GM12878 (cell line): ENCODE results near the gene LAMB4. TPM values are rescaled to one million over a fixed set of nuclear protein-coding genes. Genes with fewer than 3 reads are reported as not detected.

Experiments
- ATAC-seq: fragments of 200-7000 bp; cut with Tn5 transposase; 3 replicates; pipeline ENCODE4 v1.9.1; 2020; ENCODE audit warnings: mild to moderate bottlenecking, moderate library complexity
- BruUV-seq: library from RNA; stranded (reverse); fragments of 400-500 nt; replicated peaks from 2 replicates; lab custom pipeline; 2021; lab: Mats Ljungman, UMichigan
- CTCF ChIA-PET: fragments of 300-600 bp; sonication (Branson Sonifier 250); formaldehyde crosslinking; extraction: SDS; loops from one replicate; lab custom pipeline; 2021; ENCODE audit warnings: inconsistent platforms; lab: Yijun Ruan, JAX
- POLR2A ChIA-PET: fragments of 350-600 bp; formaldehyde crosslinking; extraction: SDS; loops from one replicate; lab custom pipeline; 2021; ENCODE audit warnings: inconsistent platforms; lab: Charles Lee
- RAD21 ChIA-PET: fragments of 300-600 bp; sonication (Branson Sonifier 250); formaldehyde crosslinking; loops from one replicate; lab custom pipeline; 2023; ENCODE audit warnings: antibody characterized with exemption; ENCODE audit not compliant: unreplicated experiment; lab: Charles Lee
- SMC1A ChIA-PET: fragments of 300-600 bp; sonication (Branson Sonifier 250); formaldehyde crosslinking; loops from one replicate; lab custom pipeline; 2023; ENCODE audit not compliant: unreplicated experiment, uncharacterized antibody; lab: Charles Lee
- DNase-seq: peaks from one replicate; pipeline ENCODE4 v3.0.0-alpha.2; 2011; ENCODE audit warnings: low read depth, low spot score
- FAIRE-seq: peaks from 3 replicates; lab custom pipeline; 2011; peaks lifted over from hg19 to GRCh38; lab: Jason Lieb, UNC
- H2AFZ ChIP-seq: 2 replicates; pipeline ENCODE4 v1.6.0; 2011; ENCODE audit warnings: low read depth, low read length, control low read depth; ENCODE audit not compliant: control insufficient read depth
- H3K27ac ChIP-seq: 2 replicates; pipeline ENCODE4 v1.5.1; 2011; ENCODE audit warnings: control low read depth; ENCODE audit not compliant: control insufficient read depth, insufficient read depth
- H3K27me3 ChIP-seq, 2 experiments: replicated peaks in 1 of 2; 2 replicates each; pipeline versions ENCODE4 v1.6.0 to v1.6.1; 2011; ENCODE audit warnings: low read length in 1 of 2; ENCODE audit not compliant: control insufficient read depth in 2 of 2, insufficient read depth in 2 of 2
- H3K36me3 ChIP-seq, 2 experiments: 2 replicates each; pipeline ENCODE4 v1.5.1; 2011; ENCODE audit warnings: low read length in 1 of 2; ENCODE audit not compliant: control insufficient read depth in 2 of 2, insufficient read depth in 2 of 2
- H3K4me1 ChIP-seq: 2 replicates; pipeline ENCODE4 v1.6.1; 2011; ENCODE audit warnings: mild to moderate bottlenecking, low read length, moderate library complexity, mixed read lengths; ENCODE audit not compliant: control insufficient read depth, insufficient read depth
- H3K4me2 ChIP-seq: 2 replicates; pipeline ENCODE4 v1.6.0; 2011; ENCODE audit warnings: control low read depth; ENCODE audit not compliant: control insufficient read depth, insufficient read depth
- H3K4me3 ChIP-seq: fragments of 200-600 bp; sonication (generic); 2 replicates; pipeline ENCODE4 v1.5.1; 2016
- H3K79me2 ChIP-seq: 2 replicates; pipeline ENCODE4 v1.6.0; 2011; ENCODE audit warnings: low read length; ENCODE audit not compliant: control insufficient read depth, insufficient read depth
- H3K9ac ChIP-seq: 2 replicates; pipeline ENCODE4 v1.8.0; 2011; ENCODE audit warnings: low read length, control low read depth, mixed read lengths; ENCODE audit not compliant: control insufficient read depth, insufficient read depth
- H3K9me3 ChIP-seq: replicated peaks from 3 replicates; pipeline ENCODE4 v1.5.1; 2011; ENCODE audit warnings: mild to moderate bottlenecking, low read length; ENCODE audit not compliant: control insufficient read depth, insufficient read depth
- H4K20me1 ChIP-seq: 2 replicates; pipeline ENCODE4 v1.6.0; 2011; ENCODE audit not compliant: control insufficient read depth, insufficient read depth
- CREM ChIP-seq: IDR thresholded peaks from 2 replicates; pipeline ENCODE4 v1.6.1; 2014; ENCODE audit warnings: antibody characterized with exemption, low read depth
- EGR1 ChIP-seq, 2 experiments: IDR thresholded peaks; 1 replicate in 1 of 2; 2 replicates in 1 of 2; pipeline ENCODE4 v1.6.1; 2011 to 2012; ENCODE audit warnings: low read depth in 2 of 2, low read length in 2 of 2, borderline replicate concordance in 1 of 2, mild to moderate bottlenecking in 1 of 2, moderate library complexity in 1 of 2
- IKZF2 ChIP-seq, 2 experiments: fragments of 450-650 bp; IDR thresholded peaks; 2 replicates each; pipeline ENCODE4 v1.6.1; 2017; ENCODE audit warnings: mild to moderate bottlenecking in 2 of 2, moderate library complexity in 2 of 2
- JUNB ChIP-seq: IDR thresholded peaks from 2 replicates; pipeline ENCODE4 v1.6.1; 2016; ENCODE audit warnings: antibody characterized with exemption, mild to moderate bottlenecking
- JUND ChIP-seq: IDR thresholded peaks from 2 replicates; pipeline ENCODE4 v1.6.1; 2012; ENCODE audit warnings: low read depth, mild to moderate bottlenecking, low read length, improper control_type of control experiment, moderate library complexity
- MYC ChIP-seq: IDR thresholded peaks from 2 replicates; pipeline ENCODE4 v1.6.1; 2011; ENCODE audit warnings: mild to moderate bottlenecking, low read length, moderate library complexity, inconsistent platforms; ENCODE audit not compliant: insufficient read depth, insufficient replicate concordance, insufficient read length, severe bottlenecking
- PAX8 ChIP-seq: fragments of 450-650 bp; IDR thresholded peaks from 2 replicates; pipeline ENCODE4 v1.6.1; 2017; ENCODE audit warnings: mild to moderate bottlenecking, moderate library complexity
- RUNX3 ChIP-seq: IDR thresholded peaks from 2 replicates; pipeline ENCODE4 v1.6.1; 2012; ENCODE audit warnings: low read length, inconsistent platforms
- SPI1 ChIP-seq: IDR thresholded peaks from 2 replicates; pipeline ENCODE4 v1.6.1; 2011; ENCODE audit warnings: low read depth, mild to moderate bottlenecking, low read length, moderate library complexity, borderline replicate concordance; ENCODE audit not compliant: insufficient read depth
- SREBF1 ChIP-seq: IDR thresholded peaks from 2 replicates; pipeline ENCODE4 v1.6.1; 2012; ENCODE audit warnings: mild to moderate bottlenecking, low read length
- ZNF207 ChIP-seq: fragments of 450-650 bp; IDR thresholded peaks from 2 replicates; pipeline ENCODE4 v1.6.1; 2014; ENCODE audit warnings: antibody characterized with exemption, mild to moderate bottlenecking, borderline replicate concordance
- in situ Hi-C: fragments of 300-500 bp; cut with MboI; formaldehyde crosslinking; loops from 9 replicates; pipeline ENCODE4 v1.14.3; 2018; ENCODE audit warnings: mixed read lengths
- intact Hi-C: fragments of 100-400 bp; cut with micrococcal nuclease; formaldehyde crosslinking; loops from one replicate; pipeline ENCODE4 v1.14.2; 2022; ENCODE audit not compliant: unreplicated experiment
- polyA plus RNA-seq, 11 experiments: library from polyadenylated mRNA; depleted of rRNA in 4 of 11; unstranded in 6 of 11; stranded (reverse) in 5 of 11; fragments of >200 nt; fragmentation: Nextera tagmentation in 4 of 11; fragmentation: Illumina TruSeq in 1 of 11; extraction: Ambion mirVana in 4 of 11; extraction: Trizol in 1 of 11; gene quantifications; 1 replicate in 1 of 11; 2 replicates in 10 of 11; pipeline versions ENCODE4 v1.2.1 to v1.2.3, GENCODE V29; 2011 to 2016; ENCODE audit warnings: inconsistent platforms in 2 of 11, missing spikeins in 2 of 11, low read depth in 1 of 11
- total RNA-seq, 4 experiments: library from RNA; depleted of rRNA in 3 of 4; stranded (reverse); fragments of >200 nt in 3 of 4; fragmentation: Illumina TruSeq in 1 of 4; extraction: Trizol in 1 of 4; gene quantifications; 2 replicates each; pipeline versions ENCODE4 v1.2.1 to v1.2.3, GENCODE V29; 2013 to 2021
- TF ChIP-seq, protein P1 (sequence below): fragments of 450-650 bp; IDR thresholded peaks from 2 replicates; pipeline ENCODE4 v1.6.1; 2017; ENCODE audit warnings: low read depth, mild to moderate bottlenecking, moderate library complexity
- TF ChIP-seq, protein P2 (sequence below): fragments of 450-650 bp; formaldehyde crosslinking; IDR thresholded peaks from 2 replicates; pipeline ENCODE4 v1.4.0; 2022; ENCODE audit warnings: mild to moderate bottlenecking, moderate library complexity
- TF ChIP-seq, protein P3 (sequence below): IDR thresholded peaks from 2 replicates; pipeline ENCODE4 v1.6.1; 2012; ENCODE audit warnings: low read depth, low read length, improper control_type of control experiment
- TF ChIP-seq, protein P4 (sequence below): fragments of 450-650 bp; IDR thresholded peaks from 2 replicates; pipeline ENCODE4 v1.6.1; 2014; ENCODE audit warnings: mild to moderate bottlenecking

LAMB4 gene
- total and polyA plus RNA-seq, 10 of the 15 experiments (the other 5 are each of a cell fraction or from before 2014, with no cell fraction given): 0.04 to 0.06 TPM; not detected in 8

DNA sequence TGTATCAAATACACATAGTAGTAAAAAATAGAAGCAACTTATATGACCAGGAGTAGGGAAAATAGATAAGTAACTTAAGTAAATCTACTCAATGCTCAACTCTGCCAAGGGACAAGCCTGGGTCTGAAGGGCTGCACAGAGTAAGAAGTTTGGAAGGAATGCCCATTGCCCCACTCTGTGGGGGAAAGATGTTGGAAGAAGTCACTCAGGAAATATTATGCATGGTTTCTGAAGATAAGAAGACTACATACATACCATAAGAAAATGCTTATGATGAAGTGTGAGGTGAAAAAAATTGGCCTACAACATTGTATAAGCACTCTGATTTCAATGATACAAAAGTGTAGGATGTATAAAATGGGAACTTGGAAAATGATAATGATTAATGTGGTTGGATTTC is 54.0 kb downstream of the LAMB4 start:
- Histone ChIP-seq H3K9ac (no peak overlapping the region), H3K9me3 (no peaks in the 10 kb centered on the region), H4K20me1 (no peaks in the 10 kb centered on the region), H3K79me2 (no peaks in the 10 kb centered on the region), H3K4me2 (no peak overlapping the region)
- RAD21 ChIA-PET: no interaction called here
- in situ Hi-C loops: no loop called here
- SMC1A ChIA-PET: no interaction called here
- BruUV-seq: no TSS peak
- no peak for FAIRE-seq
- TF ChIP-seq EGR1 (IDR thresholded peaks at IDR 0.05; ENCODE audit: borderline replicate concordance in 1 of 2, low read depth in 2 of 2, low read length in 2 of 2): no peak
- TF ChIP-seq CREM: no peak
- TF ChIP-seq SREBF1: no peak
- no peak for TF ChIP-seq SPI1
- TF ChIP-seq PAX8: no peak
- TF ChIP-seq, protein P1, sequence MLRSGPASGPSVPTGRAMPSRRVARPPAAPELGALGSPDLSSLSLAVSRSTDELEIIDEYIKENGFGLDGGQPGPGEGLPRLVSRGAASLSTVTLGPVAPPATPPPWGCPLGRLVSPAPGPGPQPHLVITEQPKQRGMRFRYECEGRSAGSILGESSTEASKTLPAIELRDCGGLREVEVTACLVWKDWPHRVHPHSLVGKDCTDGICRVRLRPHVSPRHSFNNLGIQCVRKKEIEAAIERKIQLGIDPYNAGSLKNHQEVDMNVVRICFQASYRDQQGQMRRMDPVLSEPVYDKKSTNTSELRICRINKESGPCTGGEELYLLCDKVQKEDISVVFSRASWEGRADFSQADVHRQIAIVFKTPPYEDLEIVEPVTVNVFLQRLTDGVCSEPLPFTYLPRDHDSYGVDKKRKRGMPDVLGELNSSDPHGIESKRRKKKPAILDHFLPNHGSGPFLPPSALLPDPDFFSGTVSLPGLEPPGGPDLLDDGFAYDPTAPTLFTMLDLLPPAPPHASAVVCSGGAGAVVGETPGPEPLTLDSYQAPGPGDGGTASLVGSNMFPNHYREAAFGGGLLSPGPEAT: no peak
- no peak for TF ChIP-seq MYC
- TF ChIP-seq JUNB: no peak
- TF ChIP-seq IKZF2 (IDR thresholded peaks at IDR 0.05): no peak
- TF ChIP-seq, protein P2, sequence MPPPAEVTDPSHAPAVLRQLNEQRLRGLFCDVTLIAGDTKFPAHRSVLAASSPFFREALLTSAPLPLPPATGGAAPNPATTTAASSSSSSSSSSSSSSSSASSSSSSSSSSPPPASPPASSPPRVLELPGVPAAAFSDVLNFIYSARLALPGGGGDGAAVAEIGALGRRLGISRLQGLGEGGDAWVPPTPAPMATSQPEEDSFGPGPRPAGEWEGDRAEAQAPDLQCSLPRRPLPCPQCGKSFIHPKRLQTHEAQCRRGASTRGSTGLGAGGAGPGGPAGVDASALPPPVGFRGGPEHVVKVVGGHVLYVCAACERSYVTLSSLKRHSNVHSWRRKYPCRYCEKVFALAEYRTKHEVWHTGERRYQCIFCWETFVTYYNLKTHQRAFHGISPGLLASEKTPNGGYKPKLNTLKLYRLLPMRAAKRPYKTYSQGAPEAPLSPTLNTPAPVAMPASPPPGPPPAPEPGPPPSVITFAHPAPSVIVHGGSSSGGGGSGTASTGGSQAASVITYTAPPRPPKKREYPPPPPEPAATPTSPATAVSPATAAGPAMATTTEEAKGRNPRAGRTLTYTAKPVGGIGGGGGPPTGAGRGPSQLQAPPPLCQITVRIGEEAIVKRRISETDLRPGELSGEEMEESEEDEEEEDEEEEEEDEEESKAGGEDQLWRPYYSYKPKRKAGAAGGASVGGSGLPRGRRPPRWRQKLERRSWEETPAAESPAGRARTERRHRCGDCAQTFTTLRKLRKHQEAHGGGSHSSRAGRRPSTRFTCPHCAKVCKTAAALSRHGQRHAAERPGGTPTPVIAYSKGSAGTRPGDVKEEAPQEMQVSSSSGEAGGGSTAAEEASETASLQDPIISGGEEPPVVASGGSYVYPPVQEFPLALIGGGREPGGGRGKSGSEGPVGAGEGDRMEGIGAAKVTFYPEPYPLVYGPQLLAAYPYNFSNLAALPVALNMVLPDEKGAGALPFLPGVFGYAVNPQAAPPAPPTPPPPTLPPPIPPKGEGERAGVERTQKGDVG (CRISPR knock-in tag): no peak
- TF ChIP-seq ZNF207: no peak
- TF ChIP-seq RUNX3: no peak
- TF ChIP-seq, protein P3, sequence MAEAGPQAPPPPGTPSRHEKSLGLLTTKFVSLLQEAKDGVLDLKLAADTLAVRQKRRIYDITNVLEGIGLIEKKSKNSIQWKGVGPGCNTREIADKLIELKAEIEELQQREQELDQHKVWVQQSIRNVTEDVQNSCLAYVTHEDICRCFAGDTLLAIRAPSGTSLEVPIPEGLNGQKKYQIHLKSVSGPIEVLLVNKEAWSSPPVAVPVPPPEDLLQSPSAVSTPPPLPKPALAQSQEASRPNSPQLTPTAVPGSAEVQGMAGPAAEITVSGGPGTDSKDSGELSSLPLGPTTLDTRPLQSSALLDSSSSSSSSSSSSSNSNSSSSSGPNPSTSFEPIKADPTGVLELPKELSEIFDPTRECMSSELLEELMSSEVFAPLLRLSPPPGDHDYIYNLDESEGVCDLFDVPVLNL: no peak
- TF ChIP-seq, protein P4, sequence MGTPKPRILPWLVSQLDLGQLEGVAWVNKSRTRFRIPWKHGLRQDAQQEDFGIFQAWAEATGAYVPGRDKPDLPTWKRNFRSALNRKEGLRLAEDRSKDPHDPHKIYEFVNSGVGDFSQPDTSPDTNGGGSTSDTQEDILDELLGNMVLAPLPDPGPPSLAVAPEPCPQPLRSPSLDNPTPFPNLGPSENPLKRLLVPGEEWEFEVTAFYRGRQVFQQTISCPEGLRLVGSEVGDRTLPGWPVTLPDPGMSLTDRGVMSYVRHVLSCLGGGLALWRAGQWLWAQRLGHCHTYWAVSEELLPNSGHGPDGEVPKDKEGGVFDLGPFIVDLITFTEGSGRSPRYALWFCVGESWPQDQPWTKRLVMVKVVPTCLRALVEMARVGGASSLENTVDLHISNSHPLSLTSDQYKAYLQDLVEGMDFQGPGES: no peak
- no peak for TF ChIP-seq JUND
- TF ChIP-seq, all 136 proteins: peak for 0
- DNase-seq (no peak), ATAC-seq (no peak)
- H3K27me3 ChIP-seq: no peaks in the 10 kb centered on the region; a peak in 2 of 4 replicates
- no peak overlapping the region for H3K27ac ChIP-seq
- ChIA-PET CTCF (no interaction called here), POLR2A (no interaction called here)
- H2AFZ ChIP-seq: no peak overlapping the region
- no peaks in the 10 kb centered on the region for H3K36me3 ChIP-seq
- intact Hi-C loops: no loop called here
- no peaks in the 10 kb centered on the region for H3K4me1 ChIP-seq
- H3K4me3 ChIP-seq: no peak overlapping the region
